Activated naive CD4-positive, alpha-beta T cell treated with Interleukin-2 at 50 U/mL for 16 hours (primary cell): ENCODE data around the gene H2BW2.
"Not testable (repeated sequence)": the region's sequence is repeated elsewhere in the genome, so short reads cannot be mapped to it uniquely, and the experiment has no call there.

Experiments
- DNase-seq: peaks from one replicate; pipeline ENCODE4 v3.0.0-alpha.2; 2020

Gene H2BW2

GRCh38 chrX:104039689-104040505 is at the start of gene H2BW2:
H2BW2 (plus strand) TSS chrX:104039956; CDS start chrX:104039995, 39 bp downstream.
- DNase-seq = no peak

- no peak for DNase-seq
Observed at GRCh38 chrX:103999234-103999633, 40.5 kb upstream of the H2BW2 start.

GRCh38 chrX:104008831-104009230 is 30.9 kb upstream of the H2BW2 start:
- no peak for DNase-seq

GRCh38 chrX:104013158-104013557 is 26.6 kb upstream of the H2BW2 start:
- no peak for DNase-seq

- DNase-seq = no peak
Observed at GRCh38 chrX:104013606-104014005, 26.1 kb upstream of the H2BW2 start, which contains the start of gene H2BW1. H2BW1 (minus strand) TSS chrX:104013708; CDS start chrX:104013576, 132 bp downstream.

GRCh38 chrX:104015576-104015975 is 24.2 kb upstream of the H2BW2 start:
- DNase-seq = not testable (repeated sequence)

GRCh38 chrX:104018126-104018525 is 21.6 kb upstream of the H2BW2 start:
- no peak for DNase-seq

GRCh38 chrX:104041003-104041402 is 1.2 kb downstream of the H2BW2 start:
- DNase-seq = no peak

GRCh38 chrX:104045642-104046041 is 5.9 kb downstream of the H2BW2 start:
- no peak for DNase-seq

GRCh38 chrX:104047171-104047570 is 7.4 kb downstream of the H2BW2 start:
- no peak for DNase-seq

GRCh38 chrX:104054956-104055355 is 15.2 kb downstream of the H2BW2 start:
- not testable (repeated sequence) for DNase-seq

- not testable (repeated sequence) for DNase-seq
Observed at GRCh38 chrX:104062636-104063035, 22.9 kb downstream of the H2BW2 start.

- not testable (repeated sequence) for DNase-seq
Observed at GRCh38 chrX:104075778-104076445, 36.2 kb downstream of the H2BW2 start, which contains the start of gene TMSB15C. TMSB15C (minus strand) TSS chrX:104076236.

- DNase-seq = not testable (repeated sequence)
Observed at GRCh38 chrX:104077854-104078253, 38.1 kb downstream of the H2BW2 start.

- no peak for DNase-seq
Observed at GRCh38 chrX:104084063-104084462, 44.3 kb downstream of the H2BW2 start.

GRCh38 chrX:104084534-104085277 is 45.0 kb downstream of the H2BW2 start:
- no peak for DNase-seq

- no peak for DNase-seq
Observed at GRCh38 chrX:104085477-104085876, 45.7 kb downstream of the H2BW2 start.

- DNase-seq = no peak
Observed at GRCh38 chrX:104085919-104086318, 46.2 kb downstream of the H2BW2 start.
